BLaER1 (cell line): ENCODE data around the gene GTF2F1.
"Not testable (repeated sequence)": the region's sequence is repeated elsewhere in the genome, so short reads cannot be mapped to it uniquely, and the experiment has no call there.

Experiments used
- H3K27ac ChIP-seq: shearing (Covaris generic); formaldehyde crosslinking; 2 replicates; pipeline ENCODE4 v1.8.1; 2022
- H3K27me3 ChIP-seq: shearing (Covaris generic); formaldehyde crosslinking; 2 replicates; pipeline ENCODE4 v1.8.1; 2022
- H3K36me3 ChIP-seq: shearing (Covaris generic); formaldehyde crosslinking; 2 replicates; pipeline ENCODE4 v1.8.1; 2022
- H3K4me1 ChIP-seq: shearing (Covaris generic); formaldehyde crosslinking; 2 replicates; pipeline ENCODE4 v1.8.1; 2022
- H3K4me2 ChIP-seq: shearing (Covaris generic); formaldehyde crosslinking; 2 replicates; pipeline ENCODE4 v1.8.1; 2022
- H3K4me3 ChIP-seq: shearing (Covaris generic); formaldehyde crosslinking; 2 replicates; pipeline ENCODE4 v1.8.1; 2022
- H3K9ac ChIP-seq: shearing (Covaris generic); formaldehyde crosslinking; 2 replicates; pipeline ENCODE4 v1.8.1; 2022
- H3K9me3 ChIP-seq: shearing (Covaris generic); formaldehyde crosslinking; 2 replicates; pipeline ENCODE4 v1.8.1; 2022
- H4K20me1 ChIP-seq: shearing (Covaris generic); formaldehyde crosslinking; 2 replicates; pipeline ENCODE4 v1.8.1; 2022
- Cebpa-rat ChIP-seq: shearing (Covaris generic); IDR thresholded peaks from 2 replicates; pipeline ENCODE4 v1.8.1; 2022

GTF2F1 gene

DNA sequence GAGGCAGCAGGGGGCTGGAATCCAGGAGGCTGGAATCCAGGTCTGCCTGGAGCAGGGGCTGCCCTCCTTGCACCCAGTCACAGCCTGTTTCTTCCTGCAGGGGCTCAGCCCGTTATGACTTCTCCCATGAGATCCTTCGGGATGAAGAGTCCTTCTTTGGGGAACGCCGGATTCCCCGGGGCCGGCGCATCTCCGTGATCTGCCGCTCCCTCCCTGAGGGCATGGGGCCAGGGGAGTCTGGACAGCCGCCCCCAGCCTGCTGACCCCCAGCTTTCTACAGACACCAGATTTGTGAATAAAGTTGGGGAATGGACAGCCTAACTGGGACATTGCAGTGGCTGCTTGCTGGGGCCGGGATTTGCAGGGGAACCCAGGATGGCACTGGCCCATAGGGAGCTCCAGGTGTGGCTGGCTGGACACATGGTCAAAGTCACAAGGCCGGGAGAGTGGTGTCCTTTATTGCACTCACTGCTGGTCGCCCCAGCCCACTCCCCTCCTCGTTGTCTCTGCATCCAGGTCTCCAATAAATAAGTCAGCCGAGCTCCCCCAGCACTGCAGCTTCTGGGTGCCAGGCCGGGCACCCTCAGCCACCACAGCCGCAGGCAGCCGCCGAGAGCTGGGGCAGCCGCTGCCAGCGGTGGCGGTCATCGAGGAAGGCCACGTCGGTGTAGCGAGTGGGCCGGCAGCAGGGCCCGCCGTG is 18.1 kb downstream of the GTF2F1 start:
- Histone ChIP-seq H3K4me3 (no peak overlapping the region), H3K4me2 (no peak overlapping the region), H3K4me1 (peaks cover 14% of the 10 kb centered on the region), H3K36me3 (peaks cover 54% of the 10 kb centered on the region), H3K9me3 (no peaks in the 10 kb centered on the region; the same call in 1 of the 2 replicates), H3K27ac (no peak overlapping the region), H3K9ac (no peak overlapping the region), H3K27me3 (no peaks in the 10 kb centered on the region), H4K20me1 (peaks cover 9% of the 10 kb centered on the region; the same call in 1 of the 2 replicates)
- TF ChIP-seq Cebpa-rat = no peak

DNA sequence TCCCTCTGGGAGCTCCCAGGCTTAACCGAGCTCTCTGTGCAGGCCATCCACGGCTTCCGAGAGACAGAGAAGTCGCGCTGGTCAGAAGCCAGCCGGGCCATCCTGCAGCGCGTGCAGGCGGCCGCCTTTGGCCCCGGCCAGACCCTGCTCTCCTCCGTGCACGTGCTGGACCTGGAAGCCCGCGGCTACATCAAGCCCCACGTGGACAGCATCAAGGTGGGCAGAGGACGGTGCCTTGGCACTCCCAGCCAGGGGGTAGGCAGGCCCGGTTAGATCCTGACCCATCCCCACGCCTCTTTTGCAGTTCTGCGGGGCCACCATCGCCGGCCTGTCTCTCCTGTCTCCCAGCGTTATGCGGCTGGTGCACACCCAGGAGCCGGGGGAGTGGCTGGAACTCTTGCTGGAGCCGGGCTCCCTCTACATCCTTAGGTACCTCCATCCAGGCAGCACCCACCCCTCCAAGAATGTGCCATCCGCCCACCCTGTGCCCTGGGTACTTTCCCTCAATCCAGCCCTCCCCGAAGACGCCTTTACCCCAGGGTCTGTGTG is 18.7 kb downstream of the GTF2F1 start:
- H3K36me3 ChIP-seq = peaks cover 52% of the 10 kb centered on the region
- TF ChIP-seq Cebpa-rat = no peak
- no peaks in the 10 kb centered on the region for H3K9me3 ChIP-seq
- H3K4me2 ChIP-seq = peak overlapping the region; percentile 89
- peaks cover 9% of the 10 kb centered on the region; the same call in 1 of the 2 replicates for H4K20me1 ChIP-seq
- H3K9ac ChIP-seq = peak overlapping the region; percentile 65; the same call in 1 of the 2 replicates
- H3K27ac ChIP-seq = peak overlapping the region; percentile 41
- H3K27me3 ChIP-seq = no peaks in the 10 kb centered on the region
- peak overlapping the region; percentile 63 for H3K4me3 ChIP-seq
- peaks cover 14% of the 10 kb centered on the region for H3K4me1 ChIP-seq

DNA sequence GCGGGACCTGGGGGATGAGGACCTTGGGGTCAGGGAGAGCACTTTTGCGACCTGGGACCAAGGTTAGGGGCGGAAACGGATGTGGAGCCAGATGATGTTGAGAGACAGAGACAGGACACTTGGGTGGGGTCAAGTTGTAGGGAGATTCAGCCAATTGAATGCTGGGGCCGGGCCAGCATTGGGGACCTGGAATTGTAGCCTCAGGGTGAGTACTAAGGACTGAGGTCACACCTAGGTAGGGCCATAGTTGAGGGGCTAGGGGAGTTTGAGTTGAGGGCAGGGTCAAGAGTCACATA is 19.2 kb downstream of the GTF2F1 start:
- H3K4me3 ChIP-seq = peak overlapping the region; percentile 63
- H3K27ac ChIP-seq = peak overlapping the region; percentile 41
- no peaks in the 10 kb centered on the region for H3K9me3 ChIP-seq
- H3K36me3 ChIP-seq = peaks cover 52% of the 10 kb centered on the region
- peak overlapping the region; percentile 89 for H3K4me2 ChIP-seq
- TF ChIP-seq Cebpa-rat = no peak
- H3K4me1 ChIP-seq = peaks cover 14% of the 10 kb centered on the region
- H3K9ac ChIP-seq = peak overlapping the region; percentile 65; the same call in 1 of the 2 replicates
- no peaks in the 10 kb centered on the region for H3K27me3 ChIP-seq
- H4K20me1 ChIP-seq = peaks cover 9% of the 10 kb centered on the region; the same call in 1 of the 2 replicates

DNA sequence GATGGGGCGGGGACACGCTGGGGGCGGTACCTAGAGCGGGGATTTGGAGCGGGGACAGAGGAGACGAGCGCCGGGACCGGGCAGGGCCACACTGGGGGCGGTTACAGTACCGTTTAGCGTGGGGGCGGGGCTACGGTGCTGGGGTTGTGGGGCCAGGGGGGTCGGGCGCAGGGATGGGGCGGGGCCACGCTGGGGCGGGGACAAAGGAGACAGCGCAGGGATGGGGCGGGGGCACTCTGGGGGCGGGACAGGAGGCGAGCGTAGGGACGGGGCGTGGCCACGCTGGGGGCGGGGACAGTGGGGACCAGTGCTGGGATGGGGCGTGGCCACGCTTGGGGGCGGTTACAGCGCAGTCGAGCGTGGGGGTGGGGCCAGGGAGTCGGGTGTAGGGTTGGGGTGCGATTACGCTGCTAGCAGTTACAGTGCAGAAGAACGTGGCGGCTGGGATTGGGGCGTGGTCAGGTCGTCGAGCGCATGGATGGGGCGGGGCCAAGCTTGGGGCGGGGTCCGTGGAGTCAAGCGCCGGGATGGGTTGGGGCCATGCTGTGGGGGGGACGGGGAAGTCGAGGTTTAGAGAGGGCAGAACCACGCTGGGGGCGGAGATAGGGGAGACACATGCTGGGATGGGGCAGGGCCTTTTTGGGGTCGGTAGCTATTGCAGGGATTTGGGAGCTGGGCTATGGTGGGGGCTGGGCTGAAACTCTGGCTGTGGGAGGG is 19.7 kb downstream of the GTF2F1 start:
- Histone ChIP-seq H3K4me2 (peak overlapping the region; percentile 89), H3K9me3 (no peaks in the 10 kb centered on the region), H3K27ac (peak overlapping the region; percentile 86), H3K9ac (peak overlapping the region; percentile 88), H3K36me3 (peaks cover 52% of the 10 kb centered on the region), H3K27me3 (no peaks in the 10 kb centered on the region), H3K4me1 (peaks cover 14% of the 10 kb centered on the region), H3K4me3 (peak overlapping the region; percentile 83), H4K20me1 (peaks cover 9% of the 10 kb centered on the region; the same call in 1 of the 2 replicates)
- TF ChIP-seq Cebpa-rat = no peak

GRCh38 chr19:6372594-6373095 is 20.3 kb downstream of the GTF2F1 start, which contains the start of gene ALKBH7:
ALKBH7 (plus strand) TSS chr19:6372794; CDS start chr19:6372821, 27 bp downstream.
- no peaks in the 10 kb centered on the region for H3K9me3 ChIP-seq
- H3K27ac ChIP-seq = peak within 1 kb of the TSS; percentile 86
- no peak for TF ChIP-seq Cebpa-rat
- H3K4me3 ChIP-seq = peak within 1 kb of the TSS; percentile 83
- H3K4me2 ChIP-seq = peak within 1 kb of the TSS; percentile 89
- no peaks in the 10 kb centered on the region for H3K27me3 ChIP-seq
- peak within 1 kb of the TSS; percentile 88 for H3K9ac ChIP-seq
- H3K4me1 ChIP-seq = peaks cover 14% of the 10 kb centered on the region
- peaks cover 9% of the 10 kb centered on the region; the same call in 1 of the 2 replicates for H4K20me1 ChIP-seq
- peaks cover 52% of the 10 kb centered on the region for H3K36me3 ChIP-seq

DNA sequence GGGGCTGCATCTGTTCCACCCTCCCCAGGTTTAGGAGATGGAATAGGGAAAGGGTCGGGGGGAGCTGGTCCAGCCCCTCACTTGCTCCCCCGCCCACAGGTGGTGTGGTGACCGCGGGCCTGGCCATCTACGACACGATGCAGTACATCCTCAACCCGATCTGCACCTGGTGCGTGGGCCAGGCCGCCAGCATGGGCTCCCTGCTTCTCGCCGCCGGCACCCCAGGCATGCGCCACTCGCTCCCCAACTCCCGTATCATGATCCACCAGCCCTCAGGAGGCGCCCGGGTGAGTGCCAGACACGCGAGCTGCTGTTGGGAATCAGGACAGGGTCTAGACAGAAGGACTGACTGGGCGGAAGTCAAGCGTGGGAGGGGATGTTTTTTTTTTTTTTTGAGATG is 28.6 kb downstream of the GTF2F1 start:
- H3K9me3 ChIP-seq = no peaks in the 10 kb centered on the region
- H3K9ac ChIP-seq = no peak overlapping the region
- no peak overlapping the region for H3K4me3 ChIP-seq
- no peak overlapping the region for H3K4me2 ChIP-seq
- 0 out of 2 replicates have a peak, but pooled peaks cover 4% of the 10 kb centered on the region for H4K20me1 ChIP-seq
- no peak for TF ChIP-seq Cebpa-rat
- H3K36me3 ChIP-seq = peaks cover 61% of the 10 kb centered on the region
- H3K27ac ChIP-seq = no peak overlapping the region
- H3K4me1 ChIP-seq = peaks cover 15% of the 10 kb centered on the region
- H3K27me3 ChIP-seq = no peaks in the 10 kb centered on the region

- peak overlapping the region; percentile 88 for H3K9ac ChIP-seq
- H4K20me1 ChIP-seq = 0 out of 2 replicates have a peak, but pooled peaks cover 4% of the 10 kb centered on the region
- H3K9me3 ChIP-seq = no peaks in the 10 kb centered on the region
- H3K27me3 ChIP-seq = no peaks in the 10 kb centered on the region
- TF ChIP-seq Cebpa-rat = no peak
- peak overlapping the region; percentile 85 for H3K27ac ChIP-seq
- H3K36me3 ChIP-seq = peaks cover 41% of the 10 kb centered on the region
- peaks cover 15% of the 10 kb centered on the region for H3K4me1 ChIP-seq
- H3K4me3 ChIP-seq = peak overlapping the region; percentile 90
- H3K4me2 ChIP-seq = peak overlapping the region; percentile 89
Observed at GRCh38 chr19:6362351-6362801, 30.6 kb downstream of the GTF2F1 start.

GRCh38 chr19:6362027-6362350 is 31.0 kb downstream of the GTF2F1 start:
- Histone ChIP-seq H3K4me1 (peaks cover 15% of the 10 kb centered on the region), H3K4me3 (peak overlapping the region; percentile 90), H3K9me3 (no peaks in the 10 kb centered on the region), H3K4me2 (peak overlapping the region; percentile 89), H3K36me3 (peaks cover 38% of the 10 kb centered on the region), H3K27ac (peak overlapping the region; percentile 85), H4K20me1 (0 out of 2 replicates have a peak, but pooled peaks cover 4% of the 10 kb centered on the region), H3K27me3 (no peaks in the 10 kb centered on the region), H3K9ac (peak overlapping the region; percentile 88)
- TF ChIP-seq Cebpa-rat = no peak

DNA sequence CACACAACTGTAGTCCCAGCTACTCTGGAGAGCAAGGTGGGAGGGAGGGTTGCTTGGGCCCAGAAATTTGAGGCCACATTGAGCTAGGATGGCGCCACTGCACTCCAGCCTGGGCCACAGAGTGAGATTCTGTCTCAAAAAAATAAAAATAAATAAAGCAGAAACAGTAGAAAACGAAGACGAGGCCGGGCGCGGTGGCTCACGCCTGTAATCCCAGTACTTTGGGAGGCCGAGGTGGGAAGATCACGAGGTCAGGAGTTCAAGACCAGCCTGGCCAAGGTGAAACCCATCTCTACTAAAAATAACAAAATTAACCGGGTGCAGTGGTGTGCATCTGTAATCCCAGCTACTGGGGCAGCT is 32.1 kb downstream of the GTF2F1 start:
- H3K27me3 ChIP-seq, H3K9ac ChIP-seq, H3K9me3 ChIP-seq, H4K20me1 ChIP-seq: not testable (repeated sequence)
- peaks cover 26% of the 10 kb centered on the region for H3K36me3 ChIP-seq
- peak overlapping the region; percentile 90 for H3K4me3 ChIP-seq
- peak overlapping the region; percentile 89; the same call in 1 of the 2 replicates for H3K4me2 ChIP-seq
- peak overlapping the region; percentile 85; the same call in 1 of the 2 replicates for H3K27ac ChIP-seq
- H3K4me1 ChIP-seq = peaks cover 15% of the 10 kb centered on the region

- H3K4me2 ChIP-seq, H3K9me3 ChIP-seq, H3K27me3 ChIP-seq, H3K4me3 ChIP-seq, H3K9ac ChIP-seq, H3K27ac ChIP-seq, H4K20me1 ChIP-seq: not testable (repeated sequence)
- H3K4me1 ChIP-seq = peaks cover 15% of the 10 kb centered on the region
- H3K36me3 ChIP-seq = peaks cover 22% of the 10 kb centered on the region
Observed at GRCh38 chr19:6360445-6360844, 32.5 kb downstream of the GTF2F1 start.
